Stimulated activated CD8-positive, alpha-beta memory T cell treated with anti-CD3 and anti-CD28 coated beads, Interleukin-4, amount 100 ng/mL, for 4 hours (primary cell): Measurements from ENCODE around the gene MYCBP.
"Not testable (repeated sequence)": the region's sequence is repeated elsewhere in the genome, so short reads cannot be mapped to it uniquely, and the experiment has no call there.

ENCODE experiments used
- DNase-seq, 2 donors: peaks; one replicate each; pipeline ENCODE4 v3.0.0-alpha.2; 2020; ENCODE audit warnings: low read depth in 2 of 2, low spot score in 1 of 2

Gene MYCBP

GRCh38 chr1:38870996-38871395 is 2.2 kb downstream of the MYCBP start:
- DNase-seq: no peak

GRCh38 chr1:38867208-38867607 is 5.9 kb downstream of the MYCBP start:
- no peak for DNase-seq

GRCh38 chr1:38865112-38865715 is 7.9 kb downstream of the MYCBP start:
- no peak for DNase-seq

- DNase-seq: no peak
Observed at GRCh38 chr1:38860454-38860795, 12.7 kb downstream of the MYCBP start.

- peak; percentile 96 to 97 for DNase-seq
Observed at GRCh38 chr1:38859561-38860453, 13.3 kb downstream of the MYCBP start, which contains the start of gene RRAGC. Gene RRAGC (minus strand): TSS chr1:38859772. CDS start chr1:38859646, 126 bp downstream.

GRCh38 chr1:38858833-38859560 is 14.2 kb downstream of the MYCBP start:
- peak; percentile 10 to 12 for DNase-seq

- no peak for DNase-seq
Observed at GRCh38 chr1:38852780-38853179, 20.4 kb downstream of the MYCBP start.

- DNase-seq: no peak
Observed at GRCh38 chr1:38848071-38848470, 25.1 kb downstream of the MYCBP start.

GRCh38 chr1:38846210-38846609 is 26.9 kb downstream of the MYCBP start:
- no peak for DNase-seq

- DNase-seq: not testable (repeated sequence)
Observed at GRCh38 chr1:38845088-38845487, 28.1 kb downstream of the MYCBP start.

- DNase-seq: no peak
Observed at GRCh38 chr1:38840281-38840680, 32.9 kb downstream of the MYCBP start.

- no peak for DNase-seq
Observed at GRCh38 chr1:38839363-38839762, 33.8 kb downstream of the MYCBP start.

GRCh38 chr1:38836316-38836715 is 36.8 kb downstream of the MYCBP start:
- not testable (repeated sequence) for DNase-seq

GRCh38 chr1:38834937-38835827 is 38.0 kb downstream of the MYCBP start:
- no peak for DNase-seq

- DNase-seq: no peak
Observed at GRCh38 chr1:38834221-38834782, 38.8 kb downstream of the MYCBP start.

GRCh38 chr1:38833146-38833545 is 40.0 kb downstream of the MYCBP start:
- DNase-seq: no peak

- DNase-seq: no peak
Observed at GRCh38 chr1:38832370-38832734, 40.8 kb downstream of the MYCBP start.

- no peak for DNase-seq
Observed at GRCh38 chr1:38831731-38832369, 41.3 kb downstream of the MYCBP start.

GRCh38 chr1:38829368-38829767 is 43.8 kb downstream of the MYCBP start:
- no peak for DNase-seq

- DNase-seq: no peak
Observed at GRCh38 chr1:38827318-38827717, 45.8 kb downstream of the MYCBP start.
